Fibroblast of lung (primary cell): ENCODE results near the gene MICAL2. TPM values are rescaled to one million over a fixed set of nuclear protein-coding genes. Genes with fewer than 3 reads are reported as not detected.

Experiments used
- DNase-seq, 2 donors: peaks; one replicate each; pipeline versions ENCODE4 v3.0.0 to v3.0.0-alpha.2; 2010; ENCODE audit warnings: low read depth in 2 of 2
- H2AFZ ChIP-seq: 2 replicates; pipeline ENCODE4 v1.5.1; 2012; ENCODE audit warnings: low read length, control low read depth, inconsistent platforms
- H3K27ac ChIP-seq: 2 replicates; pipeline ENCODE4 v1.5.1; 2011; ENCODE audit warnings: low read length, control low read depth; ENCODE audit not compliant: insufficient read depth
- H3K27me3 ChIP-seq: 2 replicates; pipeline ENCODE4 v1.5.1; 2011; ENCODE audit warnings: mild to moderate bottlenecking, low read length; ENCODE audit not compliant: control insufficient read depth, insufficient read depth
- H3K36me3 ChIP-seq: 2 replicates; pipeline ENCODE4 v1.5.1; 2011; ENCODE audit warnings: low read length; ENCODE audit not compliant: control insufficient read depth, insufficient read depth
- H3K4me1 ChIP-seq: 2 replicates; pipeline ENCODE4 v1.5.1; 2011; ENCODE audit warnings: low read length; ENCODE audit not compliant: control insufficient read depth, insufficient read depth; ENCODE audit errors: extremely low read depth
- H3K4me2 ChIP-seq: 2 replicates; pipeline ENCODE4 v1.5.1; 2011; ENCODE audit warnings: low read length, control low read depth; ENCODE audit not compliant: insufficient read depth; ENCODE audit errors: extremely low read depth
- H3K4me3 ChIP-seq, 4 experiments: fragments of 200-600 bp in 1 of 4; sonication (generic) in 1 of 4; replicated peaks in 1 of 4; 2 replicates each; pipeline ENCODE4 v1.5.1; 2011 to 2016; ENCODE audit warnings: low read length in 4 of 4, low read depth in 3 of 4, mild to moderate bottlenecking in 3 of 4, control low read depth in 2 of 4, inconsistent platforms in 1 of 4, mixed read lengths in 1 of 4; ENCODE audit not compliant: insufficient read depth in 1 of 4; ENCODE audit errors: control extremely low read depth in 1 of 4
- H3K79me2 ChIP-seq: 2 replicates; pipeline ENCODE4 v1.5.1; 2012; ENCODE audit warnings: mild to moderate bottlenecking, low read length, inconsistent platforms; ENCODE audit not compliant: control insufficient read depth, insufficient read depth
- H3K9ac ChIP-seq: 2 replicates; pipeline ENCODE4 v1.5.1; 2011; ENCODE audit warnings: mild to moderate bottlenecking, low read length, control low read depth; ENCODE audit not compliant: insufficient read depth
- H3K9me3 ChIP-seq: 2 replicates; pipeline ENCODE4 v1.5.1; 2012; ENCODE audit warnings: low read depth, low read length; ENCODE audit not compliant: control insufficient read depth, insufficient read depth
- H4K20me1 ChIP-seq: 2 replicates; pipeline ENCODE4 v1.5.1; 2011; ENCODE audit warnings: low read length; ENCODE audit not compliant: control insufficient read depth, insufficient read depth; ENCODE audit errors: extremely low read depth
- CTCF ChIP-seq, 2 donors: IDR thresholded peaks in 1 of 2; conservative IDR thresholded peaks in 1 of 2; 1 replicate in 1 of 2; 2 replicates in 1 of 2; pipeline ENCODE4 v1.5.1; 2011 to 2012; ENCODE audit warnings: low read length in 2 of 2, control low read depth in 1 of 2, inconsistent platforms in 1 of 2, low read depth in 1 of 2, mild to moderate bottlenecking in 1 of 2
- EZH2 ChIP-seq: IDR thresholded peaks from 2 replicates; pipeline ENCODE4 v1.5.1; 2012; ENCODE audit warnings: low read length, control low read depth, mild to moderate bottlenecking; ENCODE audit errors: missing control alignments
- polyA plus RNA-seq, 2 donors: library from polyadenylated mRNA; depleted of rRNA in 1 of 2; stranded (reverse) in 1 of 2; unstranded in 1 of 2; fragments of >200 nt; gene quantifications; 2 replicates each; pipeline ENCODE4 v1.2.1, GENCODE V29; 2011 to 2012; ENCODE audit warnings: missing spikeins in 1 of 2
- total RNA-seq: library from RNA; depleted of rRNA; stranded (reverse); fragments of >200 nt; gene quantifications from 2 replicates; pipeline ENCODE4 v1.2.1, GENCODE V29; 2014

The MICAL2 gene
- total and polyA plus RNA-seq, 2 donors (not counting 1 experiment from before 2014, with no cell fraction given) = 78.5 to 275 TPM

GRCh38 chr11:12170984-12171383 lies 60.6 kb downstream of the MICAL2 start:
- peaks cover 26% of the 10 kb centered on the region for H3K4me1 ChIP-seq

GRCh38 chr11:12171921-12172320 lies 61.5 kb downstream of the MICAL2 start:
- Histone ChIP-seq H3K9ac (no peak overlapping the region), H3K27ac (peak overlapping the region; percentile 27), H3K79me2 (peaks cover 42% of the 10 kb centered on the region)

More at GRCh38 chr11:12170984-12171383, 60.6 kb downstream of the MICAL2 start:
- H3K9ac ChIP-seq = peak overlapping the region; percentile 7
- no peak overlapping the region for H2AFZ ChIP-seq
- H3K9me3 ChIP-seq = no peaks in the 10 kb centered on the region
- no peak overlapping the region for H3K4me3 ChIP-seq
- H3K27ac ChIP-seq = peak overlapping the region; percentile 75
- peak; percentile 83 to 86 for DNase-seq
- no peaks in the 10 kb centered on the region for H3K36me3 ChIP-seq
- no peaks in the 10 kb centered on the region for H4K20me1 ChIP-seq
- TF ChIP-seq CTCF (conservative IDR thresholded peaks at IDR 0.05 in 1 of 2, IDR thresholded peaks at IDR 0.05 in 1 of 2; ENCODE audit: low read depth in 1 of 2, low read length in 2 of 2) (no peak), EZH2 (no peak)
- H3K27me3 ChIP-seq = no peaks in the 10 kb centered on the region
- H3K79me2 ChIP-seq = peaks cover 41% of the 10 kb centered on the region
- peak overlapping the region; percentile 72 for H3K4me2 ChIP-seq

GRCh38 chr11:12172493-12173013 lies 62.2 kb downstream of the MICAL2 start:
- no peaks in the 10 kb centered on the region for H4K20me1 ChIP-seq
- no peaks in the 10 kb centered on the region for H3K9me3 ChIP-seq
- peaks cover 41% of the 10 kb centered on the region for H3K79me2 ChIP-seq
- no peak overlapping the region for H3K9ac ChIP-seq
- H3K36me3 ChIP-seq = no peaks in the 10 kb centered on the region
- no peak for DNase-seq
- TF ChIP-seq CTCF (conservative IDR thresholded peaks at IDR 0.05 in 1 of 2, IDR thresholded peaks at IDR 0.05 in 1 of 2; ENCODE audit: low read depth in 1 of 2, low read length in 2 of 2) (no peak), EZH2 (no peak)
- H3K4me3 ChIP-seq = no peak overlapping the region
- no peak overlapping the region for H2AFZ ChIP-seq
- no peak overlapping the region for H3K4me2 ChIP-seq
- peaks cover 17% of the 10 kb centered on the region for H3K4me1 ChIP-seq
- H3K27ac ChIP-seq = peak overlapping the region; percentile 27
- no peaks in the 10 kb centered on the region for H3K27me3 ChIP-seq

More at GRCh38 chr11:12171921-12172320, 61.5 kb downstream of the MICAL2 start:
- H3K4me3 ChIP-seq = no peak overlapping the region
- DNase-seq = no peak
- no peaks in the 10 kb centered on the region for H3K36me3 ChIP-seq
- H4K20me1 ChIP-seq = no peaks in the 10 kb centered on the region
- no peak overlapping the region for H3K4me2 ChIP-seq
- no peaks in the 10 kb centered on the region for H3K27me3 ChIP-seq
- H2AFZ ChIP-seq = no peak overlapping the region
- no peak for TF ChIP-seq CTCF (conservative IDR thresholded peaks at IDR 0.05 in 1 of 2, IDR thresholded peaks at IDR 0.05 in 1 of 2; ENCODE audit: low read depth in 1 of 2, low read length in 2 of 2)
- no peak for TF ChIP-seq EZH2
- no peaks in the 10 kb centered on the region for H3K9me3 ChIP-seq
- peaks cover 23% of the 10 kb centered on the region for H3K4me1 ChIP-seq
